ENCODE measurements around the gene HES1.

Gene HES1

DNA sequence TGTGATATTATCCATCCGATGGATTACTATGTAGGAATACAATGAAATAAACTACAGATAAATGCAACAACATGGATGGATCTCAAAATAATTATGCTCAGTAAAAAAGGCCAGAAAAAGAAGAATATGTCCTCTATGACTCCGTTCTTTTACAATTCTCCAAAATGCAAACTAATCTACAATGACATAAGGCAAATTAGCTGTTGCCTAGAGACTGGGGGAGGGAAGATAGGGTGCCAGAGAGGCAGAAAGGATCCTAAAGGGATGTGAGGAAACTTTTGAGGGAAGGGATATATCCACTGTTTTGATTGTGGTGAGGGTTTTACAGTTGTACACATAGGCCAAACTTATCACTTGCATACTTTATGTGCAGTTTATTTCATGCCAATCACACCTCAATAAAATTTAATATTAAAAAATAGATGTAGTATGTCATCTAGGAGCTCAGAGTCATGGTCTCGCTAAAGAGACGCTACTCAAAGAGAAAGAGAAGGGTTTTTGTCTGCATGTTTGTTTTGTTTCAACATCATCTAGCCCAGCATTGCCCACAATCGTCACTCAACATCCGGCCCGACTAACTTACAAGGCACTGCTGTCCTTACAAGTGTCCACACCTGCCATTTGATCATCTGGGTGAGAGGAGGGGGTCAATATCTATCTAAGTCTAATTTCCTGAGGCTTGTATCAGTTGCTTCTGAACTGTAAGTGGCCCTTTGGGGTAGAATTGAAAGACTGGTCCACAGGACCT, 29.5 kb downstream of the HES1 start:
- ChIA-PET POLR2A (no interaction called here), CTCF (interaction anchor here (1.2 kb wide), 1 partner anchor 151 kb away, joined by 4 read pairs; no protein-coding TSS in a partner anchor)
- TF ChIP-seq, protein P1, sequence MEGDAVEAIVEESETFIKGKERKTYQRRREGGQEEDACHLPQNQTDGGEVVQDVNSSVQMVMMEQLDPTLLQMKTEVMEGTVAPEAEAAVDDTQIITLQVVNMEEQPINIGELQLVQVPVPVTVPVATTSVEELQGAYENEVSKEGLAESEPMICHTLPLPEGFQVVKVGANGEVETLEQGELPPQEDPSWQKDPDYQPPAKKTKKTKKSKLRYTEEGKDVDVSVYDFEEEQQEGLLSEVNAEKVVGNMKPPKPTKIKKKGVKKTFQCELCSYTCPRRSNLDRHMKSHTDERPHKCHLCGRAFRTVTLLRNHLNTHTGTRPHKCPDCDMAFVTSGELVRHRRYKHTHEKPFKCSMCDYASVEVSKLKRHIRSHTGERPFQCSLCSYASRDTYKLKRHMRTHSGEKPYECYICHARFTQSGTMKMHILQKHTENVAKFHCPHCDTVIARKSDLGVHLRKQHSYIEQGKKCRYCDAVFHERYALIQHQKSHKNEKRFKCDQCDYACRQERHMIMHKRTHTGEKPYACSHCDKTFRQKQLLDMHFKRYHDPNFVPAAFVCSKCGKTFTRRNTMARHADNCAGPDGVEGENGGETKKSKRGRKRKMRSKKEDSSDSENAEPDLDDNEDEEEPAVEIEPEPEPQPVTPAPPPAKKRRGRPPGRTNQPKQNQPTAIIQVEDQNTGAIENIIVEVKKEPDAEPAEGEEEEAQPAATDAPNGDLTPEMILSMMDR (IDR thresholded peaks at IDR 0.05; ENCODE audit: insufficient read depth, low read length, missing control alignments): no peak
- no peak for DNase-seq (ENCODE audit: low read depth, low spot score)
- no peak overlapping the region for H3K4me3 ChIP-seq (ENCODE audit: low read depth, low read length)

DNA sequence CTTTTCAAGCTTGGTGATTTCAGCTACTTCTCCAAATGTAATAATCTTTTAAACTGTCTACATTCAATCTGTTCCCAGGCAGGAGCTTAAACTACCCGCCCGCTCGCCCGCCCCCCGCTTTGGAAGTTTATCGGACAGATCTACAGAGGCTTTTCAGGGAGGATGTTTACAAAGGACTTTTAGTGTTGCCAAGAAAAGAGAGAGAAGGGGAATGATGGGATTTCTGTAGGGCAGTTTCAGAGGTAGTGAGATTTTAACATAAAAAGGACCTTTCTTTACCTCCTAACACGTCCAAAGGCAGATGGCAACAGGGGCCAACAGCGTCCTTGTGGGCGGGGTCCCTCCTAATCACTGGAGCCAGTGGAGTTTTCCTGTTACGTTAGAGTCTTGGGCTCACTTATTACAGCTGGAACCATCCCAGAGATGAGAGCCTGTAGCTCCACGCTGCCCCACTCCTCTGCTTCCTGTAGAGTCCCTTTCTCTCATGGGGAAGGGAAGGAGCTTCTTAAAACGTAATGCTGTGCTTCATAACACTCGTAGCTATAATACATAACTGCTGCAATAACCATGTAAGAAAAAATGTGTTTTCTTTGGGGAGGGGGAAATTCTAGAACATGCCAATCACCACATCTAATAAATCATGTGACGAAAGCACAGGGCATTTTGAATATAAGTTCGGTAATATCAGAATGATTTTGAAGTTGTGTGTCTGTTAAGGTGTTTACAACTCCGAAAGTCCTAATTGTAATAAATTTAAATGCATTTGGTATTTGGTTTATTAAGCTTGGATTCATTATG, 30.9 kb downstream of the HES1 start:
- TF ChIP-seq, protein P1 (IDR thresholded peaks at IDR 0.05; ENCODE audit: insufficient read depth, low read length, missing control alignments): no peak
- no peak for DNase-seq (ENCODE audit: low read depth, low spot score)
- ChIA-PET CTCF (interaction anchor here (0.6 to 1.2 kb wide), 3 partner anchors 149 to 386 kb away, joined by 3 to 4 read pairs (median 4); no protein-coding TSS in a partner anchor), POLR2A (no interaction called here)
- H3K4me3 ChIP-seq (ENCODE audit: low read depth, low read length): no peak overlapping the region

DNA sequence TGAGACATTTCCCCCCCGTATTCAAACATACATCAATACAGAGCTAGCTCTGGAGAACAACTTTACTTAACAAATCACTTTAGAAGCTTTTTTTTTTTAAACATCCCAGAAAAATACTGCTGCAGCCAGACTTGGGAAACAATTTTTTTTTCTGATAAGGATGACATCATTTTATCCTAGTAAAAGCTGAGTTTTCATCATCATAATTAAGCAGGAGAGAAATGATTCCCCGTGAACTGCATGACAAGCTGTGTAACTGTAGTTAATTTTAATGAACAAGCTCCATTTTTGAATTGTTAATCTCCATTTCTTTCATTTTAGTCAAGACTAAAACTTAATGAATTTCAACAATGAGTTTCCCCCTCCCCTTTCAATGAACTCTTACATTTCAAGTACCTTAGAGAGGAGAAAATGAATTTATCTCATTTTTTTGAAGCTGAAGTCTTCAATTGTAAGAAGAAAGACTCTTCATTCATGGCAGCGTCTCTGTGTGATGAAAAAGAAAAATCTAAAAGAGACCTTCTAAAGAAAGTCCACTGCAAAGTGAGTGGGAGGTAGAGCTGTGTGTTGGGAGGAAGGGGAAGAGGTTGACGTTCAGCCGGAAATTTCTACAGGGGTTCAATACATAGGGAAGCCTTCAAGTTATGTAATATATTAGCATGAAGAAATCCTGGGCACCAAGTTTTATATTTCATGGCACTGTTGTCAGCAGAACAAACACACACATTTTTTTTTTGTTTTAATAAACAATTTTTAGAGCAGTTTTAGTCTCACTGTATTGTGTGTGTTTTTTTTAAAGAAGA, 31.7 kb downstream of the HES1 start:
- ChIA-PET CTCF (interaction anchor here (0.9 kb wide), 1 partner anchor 387 kb away, joined by 4 read pairs; no protein-coding TSS in a partner anchor), POLR2A (no interaction called here)
- DNase-seq (ENCODE audit: low read depth, low spot score): no peak
- TF ChIP-seq, protein P1 (IDR thresholded peaks at IDR 0.05; ENCODE audit: insufficient read depth, low read length, missing control alignments): no peak
- H3K4me3 ChIP-seq (ENCODE audit: low read depth, low read length): no peak overlapping the region

DNA sequence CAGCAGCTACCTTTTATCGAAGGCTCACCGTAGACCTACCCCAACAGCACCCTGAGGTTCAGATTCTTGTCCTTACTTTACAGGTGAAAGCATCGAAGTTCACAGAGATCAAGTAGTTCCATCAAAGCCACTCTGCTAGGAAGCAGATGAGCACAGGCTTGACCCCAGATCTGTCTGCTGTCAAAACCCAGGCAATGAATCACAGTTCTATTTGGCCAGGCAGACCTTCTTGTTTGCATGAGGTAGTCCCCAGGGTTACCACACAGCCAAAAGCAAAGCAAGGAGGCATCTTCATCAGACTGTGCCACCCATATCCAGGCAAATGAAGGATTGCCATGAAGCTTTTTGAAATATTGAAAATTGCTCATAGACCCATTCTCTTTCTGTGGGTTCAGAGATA, 33.0 kb downstream of the HES1 start:
- TF ChIP-seq, protein P1 (IDR thresholded peaks at IDR 0.05; ENCODE audit: insufficient read depth, low read length, missing control alignments): no peak
- ChIA-PET POLR2A (interaction anchor here (0.8 kb wide), 1 partner anchor 115 kb away, joined by 3 read pairs; no protein-coding TSS in a partner anchor), CTCF (no interaction called here)
- no peak for DNase-seq (ENCODE audit: low read depth, low spot score)
- H3K4me3 ChIP-seq (ENCODE audit: low read depth, low read length): no peak overlapping the region

GRCh38 chr3:194169595-194169994, 33.6 kb downstream of the HES1 start:
- H3K4me3 ChIP-seq (ENCODE audit: low read depth, low read length): no peak overlapping the region
- TF ChIP-seq, protein P1 (IDR thresholded peaks at IDR 0.05; ENCODE audit: insufficient read depth, low read length, missing control alignments): no peak
- DNase-seq (ENCODE audit: low read depth, low spot score): no peak
- ChIA-PET POLR2A (no interaction called here), CTCF (no interaction called here)

All from AG04449 (cell line).